ENCODE measurements around the gene CHST12. TPM values are rescaled to one million over a fixed set of nuclear protein-coding genes. Genes with fewer than 3 reads are reported as not detected.

The CHST12 gene
- total and polyA plus RNA-seq, 2 donors (not counting 1 experiment from before 2014, with no cell fraction given), result 25.4 to 27.1 TPM

GRCh38 chr7:2478399-2478785, 75.0 kb downstream of the CHST12 start:
- Histone ChIP-seq H3K4me3 (ENCODE audit: control extremely low read depth in 1 of 5, extremely low read depth in 1 of 5, insufficient read depth in 1 of 5, low read depth in 2 of 5, low read length in 4 of 5) (no peak overlapping the region), H3K79me2 (ENCODE audit: control insufficient read depth, insufficient read depth, low read length) (no peaks in the 10 kb centered on the region), H3K27me3 (replicated peaks in 1 of 4; ENCODE audit: control extremely low read depth in 1 of 4, control insufficient read depth in 3 of 4, insufficient read depth in 4 of 4, low read length in 3 of 4) (peaks cover 0 to 4% (median 2%) of the 10 kb centered on the region in 4 experiments), H3K9ac (ENCODE audit: low read length) (no peak overlapping the region), H3K9me3 (ENCODE audit: control extremely low read depth in 1 of 3, control insufficient read depth in 2 of 3, insufficient read depth in 1 of 3, low read length in 2 of 3) (peaks cover 0 to 13% (median 7%) of the 10 kb centered on the region in 3 donors), H3K4me1 (ENCODE audit: control insufficient read depth in 2 of 2, insufficient read depth in 2 of 2, low read length in 2 of 2) (peaks cover 14 to 17% of the 10 kb centered on the region in 2 donors), H3K27ac (ENCODE audit: low read length in 2 of 2) (no peak overlapping the region), H4K20me1 (ENCODE audit: control insufficient read depth, insufficient read depth, low read length, poor library complexity, severe bottlenecking) (no peaks in the 10 kb centered on the region), H3K36me3 (replicated peaks in 1 of 2; ENCODE audit: control extremely low read depth in 1 of 2, control insufficient read depth in 1 of 2, extremely low read depth in 1 of 2, insufficient read depth in 2 of 2, low read length in 1 of 2) (no peaks in the 10 kb centered on the region), H2AFZ (ENCODE audit: insufficient read depth, low read depth, low read length, poor library complexity, severe bottlenecking) (no peak overlapping the region), H3K4me2 (replicated peaks; ENCODE audit: low read depth, low read length, poor library complexity, severe bottlenecking) (no peak overlapping the region)
- H3K4me1 Mint-ChIP-seq, result peaks cover 12% of the 10 kb centered on the region
- H3K9me3 Mint-ChIP-seq (ENCODE audit: insufficient read depth), result no peaks in the 10 kb centered on the region
- H3K27me3 Mint-ChIP-seq, result no peaks in the 10 kb centered on the region
- H3K27ac Mint-ChIP-seq, result no peak overlapping the region
- DNase-seq (no peak), ATAC-seq (ENCODE audit: low read depth) (no peak)
- no peak overlapping the region for H3K4me3 Mint-ChIP-seq
- ChIA-PET POLR2A (interaction anchor here (1.1 kb wide), 1 partner anchor 30 kb away, joined by 3 read pairs; no protein-coding TSS in a partner anchor), CTCF (interaction anchor here (0.7 to 4.8 kb wide), 19 partner anchors 10 to 239 kb away, joined by 3 to 29 read pairs (median 5); partner anchors contain the start of gene IQCE)
- intact Hi-C loops (cut with micrococcal nuclease), result loop anchor here (5.0 kb wide), 1 partner anchor 79 kb away; the partner anchor contains the start of genes BRAT1 and IQCE
- WGBS (ENCODE audit: insufficient coverage), result 82% methylated on average over 11 of the region's 11 CpGs
- TF ChIP-seq EZH2 (IDR thresholded peaks at IDR 0.05; ENCODE audit: borderline replicate concordance, insufficient read depth, low read depth, low read length, poor library complexity, severe bottlenecking), result no peak
- no peak for TF ChIP-seq CTCF (IDR thresholded peaks at IDR 0.05)

GRCh38 chr7:2478800-2479199, 75.4 kb downstream of the CHST12 start:
- Mint-ChIP-seq H3K4me3 (no peak overlapping the region), H3K4me1 (peaks cover 12% of the 10 kb centered on the region), H3K27ac (no peak overlapping the region), H3K9me3 (ENCODE audit: insufficient read depth) (no peaks in the 10 kb centered on the region), H3K27me3 (no peaks in the 10 kb centered on the region)
- ChIA-PET CTCF (interaction anchor here (0.9 to 4.8 kb wide), 15 partner anchors 25 to 231 kb away, joined by 3 to 29 read pairs (median 5); no protein-coding TSS in a partner anchor), POLR2A (no interaction called here)
- Histone ChIP-seq H3K27me3 (replicated peaks in 1 of 4; ENCODE audit: control extremely low read depth in 1 of 4, control insufficient read depth in 3 of 4, insufficient read depth in 4 of 4, low read length in 3 of 4) (peaks cover 0 to 4% (median 2%) of the 10 kb centered on the region in 4 experiments), H3K79me2 (ENCODE audit: control insufficient read depth, insufficient read depth, low read length) (no peaks in the 10 kb centered on the region), H3K9ac (ENCODE audit: low read length) (no peak overlapping the region), H3K4me2 (replicated peaks; ENCODE audit: low read depth, low read length, poor library complexity, severe bottlenecking) (no peak overlapping the region), H3K4me1 (ENCODE audit: control insufficient read depth in 2 of 2, insufficient read depth in 2 of 2, low read length in 2 of 2) (peaks cover 14 to 17% of the 10 kb centered on the region in 2 donors), H3K9me3 (ENCODE audit: control extremely low read depth in 1 of 3, control insufficient read depth in 2 of 3, insufficient read depth in 1 of 3, low read length in 2 of 3) (peaks cover 0 to 17% (median 7%) of the 10 kb centered on the region in 3 donors), H2AFZ (ENCODE audit: insufficient read depth, low read depth, low read length, poor library complexity, severe bottlenecking) (no peak overlapping the region), H3K4me3 (ENCODE audit: control extremely low read depth in 1 of 5, extremely low read depth in 1 of 5, insufficient read depth in 1 of 5, low read depth in 2 of 5, low read length in 4 of 5) (no peak overlapping the region), H4K20me1 (ENCODE audit: control insufficient read depth, insufficient read depth, low read length, poor library complexity, severe bottlenecking) (no peaks in the 10 kb centered on the region), H3K27ac (ENCODE audit: low read length in 2 of 2) (no peak overlapping the region), H3K36me3 (replicated peaks in 1 of 2; ENCODE audit: control extremely low read depth in 1 of 2, control insufficient read depth in 1 of 2, extremely low read depth in 1 of 2, insufficient read depth in 2 of 2, low read length in 1 of 2) (no peaks in the 10 kb centered on the region)
- DNase-seq (no peak), ATAC-seq (ENCODE audit: low read depth) (no peak)
- WGBS (ENCODE audit: insufficient coverage), result 89% methylated on average over 16 of the region's 19 CpGs
- no peak for TF ChIP-seq CTCF (IDR thresholded peaks at IDR 0.05)
- TF ChIP-seq EZH2 (IDR thresholded peaks at IDR 0.05; ENCODE audit: borderline replicate concordance, insufficient read depth, low read depth, low read length, poor library complexity, severe bottlenecking), result no peak
- intact Hi-C loops (cut with micrococcal nuclease), result loop anchor here (5.0 kb wide), 1 partner anchor 79 kb away; the partner anchor contains the start of genes BRAT1 and IQCE
